WTC11 (cell line): ENCODE data around the gene RETREG2. TPM values are rescaled to one million over a fixed set of nuclear protein-coding genes. Genes with fewer than 3 reads are reported as not detected.

Experiments
- ATAC-seq: fragments of 200-7000 bp; cut with Tn5 transposase; 2 replicates; pipeline ENCODE4 v1.10.0; 2021; ENCODE audit warnings: mild to moderate bottlenecking, moderate library complexity
- CTCF ChIA-PET: fragments of 300-600 bp; sonication (Branson Sonifier 250); formaldehyde crosslinking; loops from one replicate; lab custom pipeline; 2021; ENCODE audit warnings: antibody characterized with exemption; lab: Charles Lee
- POLR2A ChIA-PET: fragments of 350-600 bp; sonication (Branson Sonifier 250); formaldehyde crosslinking; loops from one replicate; lab custom pipeline; 2021; ENCODE audit warnings: antibody characterized with exemption; lab: Charles Lee
- DNase-seq: peaks from one replicate; pipeline ENCODE4 v3.0.0; 2021; ENCODE audit warnings: low spot score
- H3K27ac Mint-ChIP-seq: 2 replicates; pipeline ENCODE4 v1.8.0; 2021; ENCODE audit warnings: mixed read lengths
- H3K27me3 Mint-ChIP-seq: 2 replicates; pipeline ENCODE4 v1.8.0; 2021; ENCODE audit warnings: low read depth, mild to moderate bottlenecking, moderate library complexity, mixed read lengths
- H3K36me3 Mint-ChIP-seq: 2 replicates; pipeline ENCODE4 v1.8.0; 2021; ENCODE audit warnings: mixed read lengths
- H3K4me1 Mint-ChIP-seq: 2 replicates; pipeline ENCODE4 v1.8.0; 2022; ENCODE audit warnings: mixed read lengths
- H3K4me3 Mint-ChIP-seq: 2 replicates; pipeline ENCODE4 v1.8.0; 2021; ENCODE audit warnings: mild to moderate bottlenecking, moderate library complexity, mixed read lengths
- H3K9me3 Mint-ChIP-seq: 2 replicates; pipeline ENCODE4 v1.8.0; 2021; ENCODE audit warnings: mixed read lengths
- CBFB ChIP-seq: sonication (generic); formaldehyde crosslinking; IDR thresholded peaks from 2 replicates; pipeline ENCODE4 v1.8.1; 2022; ENCODE audit warnings: mild to moderate bottlenecking, low read depth, missing genetic modification reagents
- ELF4 ChIP-seq: sonication (generic); formaldehyde crosslinking; IDR thresholded peaks from 2 replicates; pipeline ENCODE4 v1.8.1; 2022; ENCODE audit warnings: low read depth, mild to moderate bottlenecking, moderate library complexity, missing genetic modification reagents
- ESRRA ChIP-seq: sonication (generic); formaldehyde crosslinking; IDR thresholded peaks from 2 replicates; pipeline ENCODE4 v1.8.1; 2022; ENCODE audit warnings: mild to moderate bottlenecking, missing genetic modification reagents, borderline replicate concordance
- ETV6 ChIP-seq: sonication (generic); formaldehyde crosslinking; IDR thresholded peaks from 2 replicates; pipeline ENCODE4 v1.8.1; 2022; ENCODE audit warnings: mild to moderate bottlenecking, missing genetic modification reagents
- GABPB1 ChIP-seq: sonication (generic); formaldehyde crosslinking; IDR thresholded peaks from 2 replicates; pipeline ENCODE4 v1.8.1; 2023; ENCODE audit warnings: mild to moderate bottlenecking, missing genetic modification reagents
- GRHL2 ChIP-seq: fragments of 250-450 bp; sonication (Bioruptor Pico); IDR thresholded peaks from 2 replicates; pipeline ENCODE4 v1.8.0; 2022; ENCODE audit warnings: mild to moderate bottlenecking, moderate library complexity; ENCODE audit not compliant: insufficient replicate concordance, severe bottlenecking
- HMGA2 ChIP-seq: fragments of 250-450 bp; sonication (Bioruptor Pico); IDR thresholded peaks from 2 replicates; pipeline ENCODE4 v1.4.0; 2021; ENCODE audit warnings: mild to moderate bottlenecking, moderate library complexity
- IRF2 ChIP-seq: sonication (generic); formaldehyde crosslinking; IDR thresholded peaks from 2 replicates; pipeline ENCODE4 v1.8.0; 2022; ENCODE audit warnings: low read depth, missing genetic modification reagents, borderline replicate concordance
- JAZF1 ChIP-seq: fragments of 250-450 bp; sonication (Bioruptor Pico); IDR thresholded peaks from 2 replicates; pipeline ENCODE4 v1.9.0; 2021; ENCODE audit warnings: moderate library complexity, mild to moderate bottlenecking, inconsistent platforms
- MXD4 ChIP-seq: fragments of 250-450 bp; sonication (Bioruptor Pico); IDR thresholded peaks from 2 replicates; pipeline ENCODE4 v1.8.0; 2021; ENCODE audit warnings: mild to moderate bottlenecking, moderate library complexity, borderline replicate concordance
- MYBL2 ChIP-seq: sonication (generic); formaldehyde crosslinking; IDR thresholded peaks from 2 replicates; pipeline ENCODE4 v1.8.1; 2023; ENCODE audit warnings: mild to moderate bottlenecking, moderate library complexity, missing genetic modification reagents
- NFATC4 ChIP-seq: fragments of 250-450 bp; sonication (Bioruptor Pico); IDR thresholded peaks from 2 replicates; pipeline ENCODE4 v1.9.0; 2021; ENCODE audit warnings: mild to moderate bottlenecking
- NFYB ChIP-seq: sonication (generic); formaldehyde crosslinking; conservative IDR thresholded peaks from 2 replicates; pipeline ENCODE4 v1.8.0; 2022; ENCODE audit warnings: low read depth, missing genetic modification reagents
- NR1H2 ChIP-seq: sonication (generic); formaldehyde crosslinking; IDR thresholded peaks from 2 replicates; pipeline ENCODE4 v1.9.0; 2021; ENCODE audit warnings: mild to moderate bottlenecking, moderate library complexity, missing genetic modification reagents
- NR2C2 ChIP-seq: sonication (generic); formaldehyde crosslinking; IDR thresholded peaks from 2 replicates; pipeline ENCODE4 v1.8.0; 2022; ENCODE audit warnings: mild to moderate bottlenecking, missing genetic modification reagents
- NR3C1 ChIP-seq: sonication (generic); formaldehyde crosslinking; conservative IDR thresholded peaks from 2 replicates; pipeline ENCODE4 v1.8.1; 2023; ENCODE audit warnings: low read depth, mild to moderate bottlenecking, missing genetic modification reagents
- RELA ChIP-seq: sonication (generic); formaldehyde crosslinking; IDR thresholded peaks from 2 replicates; pipeline ENCODE4 v1.8.1; 2022; ENCODE audit warnings: missing genetic modification reagents, mild to moderate bottlenecking, borderline replicate concordance
- RORB ChIP-seq: fragments of 250-450 bp; sonication (Bioruptor Pico); IDR thresholded peaks from 2 replicates; pipeline ENCODE4 v1.9.0; 2021; ENCODE audit warnings: mild to moderate bottlenecking
- TCF7 ChIP-seq: sonication (generic); formaldehyde crosslinking; IDR thresholded peaks from 2 replicates; pipeline ENCODE4 v1.8.0; 2022; ENCODE audit warnings: mild to moderate bottlenecking, low read depth, missing genetic modification reagents, moderate library complexity
- ZNF121 ChIP-seq: sonication (generic); formaldehyde crosslinking; IDR thresholded peaks from 2 replicates; pipeline ENCODE4 v1.8.0; 2023; ENCODE audit warnings: missing genetic modification reagents
- ZNF138 ChIP-seq: sonication (generic); formaldehyde crosslinking; conservative IDR thresholded peaks from 2 replicates; pipeline ENCODE4 v1.8.1; 2022; ENCODE audit warnings: mild to moderate bottlenecking, moderate library complexity, missing genetic modification reagents
- total RNA-seq: library from RNA; stranded (reverse); gene quantifications from 3 replicates; pipeline ENCODE4 v1.2.3, GENCODE V29; 2021
- TF ChIP-seq, protein P1 (sequence below): fragments of 250-450 bp; sonication (Bioruptor Pico); IDR thresholded peaks from 2 replicates; pipeline ENCODE4 v2.1.2; 2022; ENCODE audit warnings: mild to moderate bottlenecking, moderate library complexity
- TF ChIP-seq, protein P2 (sequence below): sonication (generic); formaldehyde crosslinking; IDR thresholded peaks from 2 replicates; pipeline ENCODE4 v1.8.0; 2022; ENCODE audit warnings: mild to moderate bottlenecking, missing genetic modification reagents
- TF ChIP-seq, protein P3 (sequence below): sonication (generic); formaldehyde crosslinking; IDR thresholded peaks from 2 replicates; pipeline ENCODE4 v1.8.0; 2023; ENCODE audit warnings: missing genetic modification reagents, mild to moderate bottlenecking, borderline replicate concordance
- TF ChIP-seq, protein P4 (sequence below): sonication (generic); formaldehyde crosslinking; conservative IDR thresholded peaks from 2 replicates; pipeline ENCODE4 v1.8.1; 2022; ENCODE audit warnings: mild to moderate bottlenecking, missing genetic modification reagents
- TF ChIP-seq, protein P5 (sequence below): fragments of 250-450 bp; sonication (Bioruptor Pico); IDR thresholded peaks from 2 replicates; pipeline ENCODE4 v1.9.0; 2021; ENCODE audit warnings: mild to moderate bottlenecking
- TF ChIP-seq, protein P6 (sequence below): sonication (generic); formaldehyde crosslinking; IDR thresholded peaks from 2 replicates; pipeline ENCODE4 v1.8.1; 2023; ENCODE audit warnings: mild to moderate bottlenecking, missing genetic modification reagents

The RETREG2 gene
- total RNA-seq, 1 experiment from 2014 or later: 60.2 TPM

DNA sequence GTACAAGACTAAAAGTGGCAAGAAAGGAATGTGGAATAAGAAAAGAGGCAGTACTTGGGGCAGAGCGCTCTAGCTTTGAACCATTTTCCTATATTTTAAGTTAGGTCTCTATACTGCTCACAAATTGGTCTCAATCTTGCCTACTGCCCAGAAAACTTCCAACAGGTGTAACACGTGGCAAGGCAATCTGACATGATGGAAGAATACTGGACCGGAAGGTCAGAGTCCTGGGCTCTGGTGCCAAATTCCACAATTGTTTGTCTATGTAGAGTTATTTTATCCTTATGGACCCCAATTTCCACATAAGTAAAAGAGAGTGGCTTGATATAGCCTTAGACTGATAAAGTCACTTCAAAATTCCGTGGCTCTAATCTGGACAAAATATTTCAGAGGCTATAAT is 46.3 kb upstream of the RETREG2 start (continued):
- TF ChIP-seq, protein P1, sequence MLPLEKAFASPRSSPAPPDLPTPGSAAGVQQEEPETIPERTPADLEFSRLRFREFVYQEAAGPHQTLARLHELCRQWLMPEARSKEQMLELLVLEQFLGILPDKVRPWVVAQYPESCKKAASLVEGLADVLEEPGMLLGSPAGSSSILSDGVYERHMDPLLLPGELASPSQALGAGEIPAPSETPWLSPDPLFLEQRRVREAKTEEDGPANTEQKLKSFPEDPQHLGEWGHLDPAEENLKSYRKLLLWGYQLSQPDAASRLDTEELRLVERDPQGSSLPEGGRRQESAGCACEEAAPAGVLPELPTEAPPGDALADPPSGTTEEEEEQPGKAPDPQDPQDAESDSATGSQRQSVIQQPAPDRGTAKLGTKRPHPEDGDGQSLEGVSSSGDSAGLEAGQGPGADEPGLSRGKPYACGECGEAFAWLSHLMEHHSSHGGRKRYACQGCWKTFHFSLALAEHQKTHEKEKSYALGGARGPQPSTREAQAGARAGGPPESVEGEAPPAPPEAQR: no peak
- TF ChIP-seq, protein P2, sequence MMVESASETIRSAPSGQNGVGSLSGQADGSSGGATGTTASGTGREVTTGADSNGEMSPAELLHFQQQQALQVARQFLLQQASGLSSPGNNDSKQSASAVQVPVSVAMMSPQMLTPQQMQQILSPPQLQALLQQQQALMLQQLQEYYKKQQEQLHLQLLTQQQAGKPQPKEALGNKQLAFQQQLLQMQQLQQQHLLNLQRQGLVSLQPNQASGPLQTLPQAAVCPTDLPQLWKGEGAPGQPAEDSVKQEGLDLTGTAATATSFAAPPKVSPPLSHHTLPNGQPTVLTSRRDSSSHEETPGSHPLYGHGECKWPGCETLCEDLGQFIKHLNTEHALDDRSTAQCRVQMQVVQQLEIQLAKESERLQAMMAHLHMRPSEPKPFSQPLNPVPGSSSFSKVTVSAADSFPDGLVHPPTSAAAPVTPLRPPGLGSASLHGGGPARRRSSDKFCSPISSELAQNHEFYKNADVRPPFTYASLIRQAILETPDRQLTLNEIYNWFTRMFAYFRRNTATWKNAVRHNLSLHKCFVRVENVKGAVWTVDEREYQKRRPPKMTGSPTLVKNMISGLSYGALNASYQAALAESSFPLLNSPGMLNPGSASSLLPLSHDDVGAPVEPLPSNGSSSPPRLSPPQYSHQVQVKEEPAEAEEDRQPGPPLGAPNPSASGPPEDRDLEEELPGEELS (CRISPR knock-in tag): no peak
- TF ChIP-seq RORB (CRISPR knock-in tag) (no peak), IRF2 (no peak), ZNF138 (CRISPR knock-in tag) (no peak), NR1H2 (CRISPR knock-in tag) (no peak), GRHL2 (CRISPR knock-in tag) (no peak), NFYB (CRISPR knock-in tag) (no peak)
- TF ChIP-seq, protein P3, sequence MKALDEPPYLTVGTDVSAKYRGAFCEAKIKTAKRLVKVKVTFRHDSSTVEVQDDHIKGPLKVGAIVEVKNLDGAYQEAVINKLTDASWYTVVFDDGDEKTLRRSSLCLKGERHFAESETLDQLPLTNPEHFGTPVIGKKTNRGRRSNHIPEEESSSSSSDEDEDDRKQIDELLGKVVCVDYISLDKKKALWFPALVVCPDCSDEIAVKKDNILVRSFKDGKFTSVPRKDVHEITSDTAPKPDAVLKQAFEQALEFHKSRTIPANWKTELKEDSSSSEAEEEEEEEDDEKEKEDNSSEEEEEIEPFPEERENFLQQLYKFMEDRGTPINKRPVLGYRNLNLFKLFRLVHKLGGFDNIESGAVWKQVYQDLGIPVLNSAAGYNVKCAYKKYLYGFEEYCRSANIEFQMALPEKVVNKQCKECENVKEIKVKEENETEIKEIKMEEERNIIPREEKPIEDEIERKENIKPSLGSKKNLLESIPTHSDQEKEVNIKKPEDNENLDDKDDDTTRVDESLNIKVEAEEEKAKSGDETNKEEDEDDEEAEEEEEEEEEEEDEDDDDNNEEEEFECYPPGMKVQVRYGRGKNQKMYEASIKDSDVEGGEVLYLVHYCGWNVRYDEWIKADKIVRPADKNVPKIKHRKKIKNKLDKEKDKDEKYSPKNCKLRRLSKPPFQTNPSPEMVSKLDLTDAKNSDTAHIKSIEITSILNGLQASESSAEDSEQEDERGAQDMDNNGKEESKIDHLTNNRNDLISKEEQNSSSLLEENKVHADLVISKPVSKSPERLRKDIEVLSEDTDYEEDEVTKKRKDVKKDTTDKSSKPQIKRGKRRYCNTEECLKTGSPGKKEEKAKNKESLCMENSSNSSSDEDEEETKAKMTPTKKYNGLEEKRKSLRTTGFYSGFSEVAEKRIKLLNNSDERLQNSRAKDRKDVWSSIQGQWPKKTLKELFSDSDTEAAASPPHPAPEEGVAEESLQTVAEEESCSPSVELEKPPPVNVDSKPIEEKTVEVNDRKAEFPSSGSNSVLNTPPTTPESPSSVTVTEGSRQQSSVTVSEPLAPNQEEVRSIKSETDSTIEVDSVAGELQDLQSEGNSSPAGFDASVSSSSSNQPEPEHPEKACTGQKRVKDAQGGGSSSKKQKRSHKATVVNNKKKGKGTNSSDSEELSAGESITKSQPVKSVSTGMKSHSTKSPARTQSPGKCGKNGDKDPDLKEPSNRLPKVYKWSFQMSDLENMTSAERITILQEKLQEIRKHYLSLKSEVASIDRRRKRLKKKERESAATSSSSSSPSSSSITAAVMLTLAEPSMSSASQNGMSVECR (CRISPR knock-in tag): no peak
- TF ChIP-seq, protein P4, sequence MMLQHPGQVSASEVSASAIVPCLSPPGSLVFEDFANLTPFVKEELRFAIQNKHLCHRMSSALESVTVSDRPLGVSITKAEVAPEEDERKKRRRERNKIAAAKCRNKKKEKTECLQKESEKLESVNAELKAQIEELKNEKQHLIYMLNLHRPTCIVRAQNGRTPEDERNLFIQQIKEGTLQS (CRISPR knock-in tag): no peak
- TF ChIP-seq, protein P5, sequence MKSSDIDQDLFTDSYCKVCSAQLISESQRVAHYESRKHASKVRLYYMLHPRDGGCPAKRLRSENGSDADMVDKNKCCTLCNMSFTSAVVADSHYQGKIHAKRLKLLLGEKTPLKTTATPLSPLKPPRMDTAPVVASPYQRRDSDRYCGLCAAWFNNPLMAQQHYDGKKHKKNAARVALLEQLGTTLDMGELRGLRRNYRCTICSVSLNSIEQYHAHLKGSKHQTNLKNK (CRISPR knock-in tag): no peak
- TF ChIP-seq, all 79 proteins: peak for 0

DNA sequence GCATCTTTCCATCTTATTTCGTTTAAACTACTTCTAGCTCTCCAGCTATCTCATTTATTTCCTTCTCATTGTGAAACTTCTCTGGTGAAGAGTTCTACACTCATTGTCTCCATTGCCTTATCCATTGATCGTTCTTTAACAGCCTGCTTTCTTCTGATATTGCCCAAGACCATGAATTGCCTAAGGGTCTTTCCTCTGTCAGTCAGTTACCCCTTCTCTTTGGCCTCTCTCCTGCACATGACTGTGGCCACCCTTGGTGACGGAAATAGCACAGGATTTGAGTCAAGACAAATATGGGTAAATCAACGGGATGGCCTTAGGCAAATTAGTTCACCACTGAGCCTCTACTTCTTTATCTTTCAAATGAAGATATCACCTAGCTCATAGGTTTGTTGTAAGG is 44.1 kb upstream of the RETREG2 start:
- DNase-seq: no peak
- Mint-ChIP-seq H3K9me3 (no peaks in the 10 kb centered on the region), H3K27ac (peak overlapping the region; percentile 15), H3K4me1 (peaks cover 9% of the 10 kb centered on the region), H3K36me3 (no peaks in the 10 kb centered on the region), H3K27me3 (no peaks in the 10 kb centered on the region), H3K4me3 (no peak overlapping the region)
- ChIA-PET POLR2A (no interaction called here), CTCF (interaction anchor here (0.8 to 2.5 kb wide), 5 partner anchors 15 to 104 kb away, joined by 3 to 13 read pairs (median 5); no protein-coding TSS in a partner anchor)
- ATAC-seq: peak; percentile 44; the same call in 1 of the 2 replicates
- TF ChIP-seq ESRRA (CRISPR knock-in tag) (no peak), NR3C1 (CRISPR knock-in tag) (no peak), RELA (CRISPR knock-in tag) (no peak), HMGA2 (no peak), ZNF121 (CRISPR knock-in tag) (no peak), NR2C2 (CRISPR knock-in tag) (no peak), ELF4 (CRISPR knock-in tag) (no peak), CBFB (CRISPR knock-in tag) (no peak), NFATC4 (CRISPR knock-in tag) (no peak), MXD4 (no peak), JAZF1 (CRISPR knock-in tag) (no peak), ETV6 (no peak), GABPB1 (no peak), MYBL2 (CRISPR knock-in tag) (no peak), TCF7 (CRISPR knock-in tag) (no peak)
- TF ChIP-seq, protein P2 (CRISPR knock-in tag): no peak
- TF ChIP-seq, protein P6, sequence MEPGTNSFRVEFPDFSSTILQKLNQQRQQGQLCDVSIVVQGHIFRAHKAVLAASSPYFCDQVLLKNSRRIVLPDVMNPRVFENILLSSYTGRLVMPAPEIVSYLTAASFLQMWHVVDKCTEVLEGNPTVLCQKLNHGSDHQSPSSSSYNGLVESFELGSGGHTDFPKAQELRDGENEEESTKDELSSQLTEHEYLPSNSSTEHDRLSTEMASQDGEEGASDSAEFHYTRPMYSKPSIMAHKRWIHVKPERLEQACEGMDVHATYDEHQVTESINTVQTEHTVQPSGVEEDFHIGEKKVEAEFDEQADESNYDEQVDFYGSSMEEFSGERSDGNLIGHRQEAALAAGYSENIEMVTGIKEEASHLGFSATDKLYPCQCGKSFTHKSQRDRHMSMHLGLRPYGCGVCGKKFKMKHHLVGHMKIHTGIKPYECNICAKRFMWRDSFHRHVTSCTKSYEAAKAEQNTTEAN (CRISPR knock-in tag): no peak
